Fibroblast of lung (primary cell): Measurements from ENCODE around the gene ZNF33A.
"Not testable (repeated sequence)": the region's sequence is repeated elsewhere in the genome, so short reads cannot be mapped to it uniquely, and the experiment has no call there.

ENCODE experiments used
- CTCF ChIP-seq, 2 donors: IDR thresholded peaks in 1 of 2; conservative IDR thresholded peaks in 1 of 2; 1 replicate in 1 of 2; 2 replicates in 1 of 2; pipeline ENCODE4 v1.5.1; 2011 to 2012; ENCODE audit warnings: low read length in 2 of 2, control low read depth in 1 of 2, inconsistent platforms in 1 of 2, low read depth in 1 of 2, mild to moderate bottlenecking in 1 of 2
- EZH2 ChIP-seq: IDR thresholded peaks from 2 replicates; pipeline ENCODE4 v1.5.1; 2012; ENCODE audit warnings: low read length, control low read depth, mild to moderate bottlenecking; ENCODE audit errors: missing control alignments

GRCh38 chr10:38055274-38055894, 44.9 kb downstream of the ZNF33A start:
- not testable (repeated sequence) for TF ChIP-seq CTCF (conservative IDR thresholded peaks at IDR 0.05 in 1 of 2, IDR thresholded peaks at IDR 0.05 in 1 of 2; ENCODE audit: low read depth in 1 of 2, low read length in 2 of 2); EZH2
